22Rv1 (cell line): ENCODE data around the gene FGGY.

Experiments used
- CTCF ChIP-seq: fragments of 450-650 bp; IDR thresholded peaks from 2 replicates; pipeline ENCODE4 v1.5.1; 2017; ENCODE audit warnings: mild to moderate bottlenecking
- ZFX ChIP-seq: fragments of 450-650 bp; IDR thresholded peaks from 2 replicates; pipeline ENCODE4 v1.6.1; 2017; ENCODE audit warnings: antibody characterized with exemption, borderline replicate concordance

- TF ChIP-seq CTCF (no peak), ZFX (no peak)
These were observed 434.7 kb downstream of the FGGY start for GRCh38 chr1:59731591-59731990.
